GM10248 (cell line): Measurements from ENCODE around the gene MAP3K8.

ENCODE experiments used
- CTCF ChIA-PET: fragments of 300-600 bp; sonication (Branson Sonifier 250); formaldehyde crosslinking; extraction: SDS; loops from one replicate; lab custom pipeline; 2021; ENCODE audit warnings: antibody characterized with exemption; lab: Yijun Ruan, JAX
- POLR2A ChIA-PET: fragments of 350-650 bp; sonication (Branson Sonifier 250); formaldehyde crosslinking; extraction: SDS; loops from one replicate; lab custom pipeline; 2020; ENCODE audit warnings: antibody characterized with exemption; lab: Yijun Ruan, JAX
- DNase-seq: peaks from one replicate; pipeline ENCODE4 v3.0.0; 2012; ENCODE audit errors: extremely low spot score
- CTCF ChIP-seq: IDR thresholded peaks from 2 replicates; pipeline ENCODE4 v1.5.1; 2012; ENCODE audit warnings: mild to moderate bottlenecking, low read depth; ENCODE audit errors: extremely low read depth, missing control alignments, control extremely low read depth

Gene MAP3K8

GRCh38 chr10:30425336-30426075 is 8.5 kb upstream of the MAP3K8 start:
- no peak for TF ChIP-seq CTCF
- DNase-seq: no peak
- CTCF ChIA-PET: interaction anchor here (0.6 to 1.6 kb wide), 3 partner anchors 11 to 111 kb away, joined by 3 to 5 read pairs (median 3); no protein-coding TSS in a partner anchor
- POLR2A ChIA-PET: no interaction called here

GRCh38 chr10:30430544-30431298 is 3.3 kb upstream of the MAP3K8 start:
- POLR2A ChIA-PET: interaction anchor here (0.6 kb wide), 1 partner anchor 22 kb away, joined by 3 read pairs; no protein-coding TSS in a partner anchor
- TF ChIP-seq CTCF: no peak
- no peak for DNase-seq
- CTCF ChIA-PET: interaction anchor here (1.0 to 2.9 kb wide), 6 partner anchors 15 to 151 kb away, joined by 3 to 9 read pairs (median 4); no protein-coding TSS in a partner anchor

GRCh38 chr10:30431435-30431911 is 2.5 kb upstream of the MAP3K8 start:
- DNase-seq: no peak
- no peak for TF ChIP-seq CTCF
- CTCF ChIA-PET: interaction anchor here (1.3 to 2.9 kb wide), 3 partner anchors 14 to 150 kb away, joined by 5 to 9 read pairs (median 7); no protein-coding TSS in a partner anchor
- POLR2A ChIA-PET: no interaction called here

GRCh38 chr10:30432622-30433305 is 1.2 kb upstream of the MAP3K8 start:
- no peak for TF ChIP-seq CTCF
- peak; percentile 64 for DNase-seq
- CTCF ChIA-PET: interaction anchor here (0.9 to 1.4 kb wide), 4 partner anchors 9 to 98 kb away, joined by 3 to 6 read pairs (median 4); no protein-coding TSS in a partner anchor
- POLR2A ChIA-PET: interaction anchor here (0.9 to 2.1 kb wide), 3 partner anchors 10 to 113 kb away, joined by 5 to 11 read pairs (median 5); no protein-coding TSS in a partner anchor

GRCh38 chr10:30433306-30433729 is 666 bp upstream of the MAP3K8 start:
- no peak for DNase-seq
- POLR2A ChIA-PET: interaction anchor here (0.6 to 2.1 kb wide), 13 partner anchors 10 to 1944 kb away, joined by 3 to 11 read pairs (median 5); no protein-coding TSS in a partner anchor
- CTCF ChIA-PET: interaction anchor here (0.9 to 2.0 kb wide), 8 partner anchors 9 to 148 kb away, joined by 3 to 6 read pairs (median 4); no protein-coding TSS in a partner anchor
- TF ChIP-seq CTCF: no peak
